B cell (primary cell): ENCODE data around the gene NCS1.

Experiments
- EZH2 ChIP-seq: IDR thresholded peaks from 2 replicates; pipeline ENCODE4 v1.6.1; 2012; ENCODE audit warnings: borderline replicate concordance, low read depth, mild to moderate bottlenecking, moderate library complexity, low read length; ENCODE audit not compliant: insufficient read depth, poor library complexity, severe bottlenecking
- TF ChIP-seq, protein P1 (sequence below): fragments of 200-600 bp; IDR thresholded peaks from one replicate; pipeline ENCODE4 v1.8.0; 2022; ENCODE audit warnings: antibody characterized with exemption, mild to moderate bottlenecking

GRCh38 chr9:130156672-130157071 lies 15.5 kb upstream of the NCS1 start:
- TF ChIP-seq, protein P1, sequence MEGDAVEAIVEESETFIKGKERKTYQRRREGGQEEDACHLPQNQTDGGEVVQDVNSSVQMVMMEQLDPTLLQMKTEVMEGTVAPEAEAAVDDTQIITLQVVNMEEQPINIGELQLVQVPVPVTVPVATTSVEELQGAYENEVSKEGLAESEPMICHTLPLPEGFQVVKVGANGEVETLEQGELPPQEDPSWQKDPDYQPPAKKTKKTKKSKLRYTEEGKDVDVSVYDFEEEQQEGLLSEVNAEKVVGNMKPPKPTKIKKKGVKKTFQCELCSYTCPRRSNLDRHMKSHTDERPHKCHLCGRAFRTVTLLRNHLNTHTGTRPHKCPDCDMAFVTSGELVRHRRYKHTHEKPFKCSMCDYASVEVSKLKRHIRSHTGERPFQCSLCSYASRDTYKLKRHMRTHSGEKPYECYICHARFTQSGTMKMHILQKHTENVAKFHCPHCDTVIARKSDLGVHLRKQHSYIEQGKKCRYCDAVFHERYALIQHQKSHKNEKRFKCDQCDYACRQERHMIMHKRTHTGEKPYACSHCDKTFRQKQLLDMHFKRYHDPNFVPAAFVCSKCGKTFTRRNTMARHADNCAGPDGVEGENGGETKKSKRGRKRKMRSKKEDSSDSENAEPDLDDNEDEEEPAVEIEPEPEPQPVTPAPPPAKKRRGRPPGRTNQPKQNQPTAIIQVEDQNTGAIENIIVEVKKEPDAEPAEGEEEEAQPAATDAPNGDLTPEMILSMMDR: no peak
- TF ChIP-seq EZH2: no peak
